BJ (cell line): ENCODE measurements around the gene RAB32. TPM values are rescaled to one million over a fixed set of nuclear protein-coding genes. Genes with fewer than 3 reads are reported as not detected.

Source experiments
- CTCF ChIA-PET: fragments of 350-600 bp; formaldehyde crosslinking; extraction: SDS; loops from one replicate; lab custom pipeline; 2021; ENCODE audit warnings: antibody characterized with exemption, inconsistent platforms; lab: Yijun Ruan, JAX
- POLR2A ChIA-PET: fragments of 300-600 bp; sonication (Branson Sonifier 250); formaldehyde crosslinking; extraction: SDS; loops from one replicate; lab custom pipeline; 2021; ENCODE audit warnings: antibody characterized with exemption; lab: Charles Lee
- DNase-seq: peaks from one replicate; pipeline ENCODE4 v3.0.0-alpha.2; 2011; ENCODE audit warnings: low read depth
- H3K27me3 ChIP-seq: 2 replicates; pipeline ENCODE4 v1.6.0; 2011; ENCODE audit warnings: low read length; ENCODE audit not compliant: control insufficient read depth, insufficient read depth
- H3K36me3 ChIP-seq: 2 replicates; pipeline ENCODE4 v1.5.1; 2011; ENCODE audit warnings: low read length; ENCODE audit not compliant: control insufficient read depth, insufficient read depth
- H3K4me3 ChIP-seq: 2 replicates; pipeline ENCODE4 v1.5.1; 2011; ENCODE audit warnings: low read depth, mild to moderate bottlenecking, control low read depth, low read length
- CTCF ChIP-seq: IDR thresholded peaks from 2 replicates; pipeline ENCODE4 v1.5.1; 2011; ENCODE audit warnings: low read depth, mild to moderate bottlenecking, control low read depth, inconsistent platforms, low read length, moderate library complexity; ENCODE audit not compliant: insufficient read depth
- polyA minus RNA-seq: library from RNA; depleted of rRNA, polyadenylated mRNA; stranded (reverse); fragments of >200 nt; gene quantifications from 2 replicates; pipeline ENCODE4 v1.2.3, GENCODE V29; 2011; rRNA and poly(A)+ RNA removed
- polyA plus RNA-seq: library from polyadenylated mRNA; depleted of rRNA; stranded (reverse); fragments of >200 nt; gene quantifications from 2 replicates; pipeline ENCODE4 v1.2.3, GENCODE V29; 2011; rRNA removed

Gene RAB32
- polyA plus RNA-seq (77.3 and 86.5 TPM in 2 replicates), polyA minus RNA-seq (9.2 and 16.6 TPM in 2 replicates)

GRCh38 chr6:146543211-146543939, at the start of gene RAB32:
TSS of gene RAB32 (plus strand) at chr6:146543833. CDS start at chr6:146543872, 39 bp downstream.
- ChIA-PET POLR2A (no interaction called here), CTCF (interaction anchor here (1.0 to 1.5 kb wide), 5 partner anchors 9 to 158 kb away, joined by 3 to 7 read pairs (median 4); no protein-coding TSS in a partner anchor)
- H3K4me3 ChIP-seq, result peak within 1 kb of the TSS; percentile 94

GRCh38 chr6:146498309-146498708, 45.3 kb upstream of the RAB32 start:
- H3K4me3 ChIP-seq, result no peak overlapping the region
- ChIA-PET CTCF (no interaction called here), POLR2A (no interaction called here)
- TF ChIP-seq CTCF, result no peak
- H3K27me3 ChIP-seq, result no peaks in the 10 kb centered on the region
- H3K36me3 ChIP-seq, result no peaks in the 10 kb centered on the region
- DNase-seq, result no peak

More at GRCh38 chr6:146543211-146543939, at the start of gene RAB32:
- no peaks in the 10 kb centered on the region for H3K27me3 ChIP-seq
- DNase-seq, result peak; percentile 80
- TF ChIP-seq CTCF, result peak; percentile 34; the same call in 1 of the 2 replicates
- H3K36me3 ChIP-seq, result no peaks in the 10 kb centered on the region

- DNase-seq, result no peak
- ChIA-PET CTCF (no interaction called here), POLR2A (no interaction called here)
These were observed 40.5 kb upstream of the RAB32 start for GRCh38 chr6:146503096-146503495.

GRCh38 chr6:146515212-146515611, 28.4 kb upstream of the RAB32 start:
- ChIA-PET CTCF (interaction anchor here (0.9 kb wide), 1 partner anchor 16 kb away, joined by 3 read pairs; no protein-coding TSS in a partner anchor), POLR2A (no interaction called here)
- TF ChIP-seq CTCF, result no peak
- Histone ChIP-seq H3K4me3 (no peak overlapping the region), H3K36me3 (no peaks in the 10 kb centered on the region), H3K27me3 (no peaks in the 10 kb centered on the region)
- no peak for DNase-seq

More at GRCh38 chr6:146503096-146503495, 40.5 kb upstream of the RAB32 start:
- H3K36me3 ChIP-seq, result no peaks in the 10 kb centered on the region
- H3K4me3 ChIP-seq, result no peak overlapping the region
- no peak for TF ChIP-seq CTCF
- H3K27me3 ChIP-seq, result no peaks in the 10 kb centered on the region

GRCh38 chr6:146526192-146526591, 17.4 kb upstream of the RAB32 start:
- peak; percentile 27; the same call in 1 of the 2 replicates for TF ChIP-seq CTCF
- no peak overlapping the region for H3K4me3 ChIP-seq

More at GRCh38 chr6:146526192-146526591, 17.4 kb upstream of the RAB32 start:
- ChIA-PET CTCF (no interaction called here), POLR2A (no interaction called here)
- DNase-seq, result no peak
- Histone ChIP-seq H3K27me3 (no peaks in the 10 kb centered on the region), H3K36me3 (no peaks in the 10 kb centered on the region)
